Measurements from ENCODE around the gene KCNJ1.

DNA sequence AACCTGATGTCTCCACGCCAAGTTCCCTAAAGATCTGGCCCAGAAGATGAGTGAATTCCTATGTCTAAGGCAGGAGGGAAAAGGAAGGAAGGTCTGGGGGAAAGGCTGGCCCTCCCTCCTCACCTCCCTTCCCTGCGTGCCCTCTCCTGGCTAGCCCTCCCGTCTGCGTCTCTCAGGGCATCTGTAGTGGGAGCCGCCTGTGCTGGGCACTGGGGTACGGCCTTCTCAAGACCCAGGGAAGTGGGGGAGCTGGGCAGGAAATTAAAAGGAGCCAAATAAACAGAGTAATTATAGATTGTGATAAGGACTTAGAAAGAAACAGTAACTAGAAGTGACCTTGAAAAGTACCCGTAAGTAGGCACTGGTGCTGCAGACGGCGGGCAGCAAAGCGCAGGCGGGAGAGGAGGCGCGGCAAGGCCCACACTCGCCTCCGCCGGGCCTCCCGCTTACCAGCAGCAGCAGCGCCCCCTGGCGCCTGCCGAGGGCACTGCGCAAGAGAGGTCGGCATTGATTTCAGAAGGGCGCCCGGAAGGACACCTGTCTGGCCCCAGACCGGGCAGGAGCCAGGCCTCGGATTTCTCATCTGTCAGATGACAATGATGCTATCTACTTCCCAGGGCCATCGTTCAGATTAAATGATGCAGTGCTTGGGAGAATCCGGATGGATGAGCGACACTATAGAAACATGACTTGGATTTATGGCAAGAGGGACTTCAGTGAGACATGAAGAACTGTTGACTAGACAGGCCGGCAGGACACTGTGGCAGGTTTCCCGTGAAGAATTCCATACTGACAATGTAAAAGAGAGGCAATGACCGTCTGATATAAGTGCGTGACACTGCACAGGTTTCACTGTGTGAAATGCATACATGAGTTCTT, 7.3 kb downstream of the KCNJ1 start:
- no peak for TF ChIP-seq SUZ12 (IDR thresholded peaks at IDR 0.05; ENCODE audit: extremely low read depth, insufficient read depth, insufficient read length)
- TF ChIP-seq ZNF274 (IDR thresholded peaks at IDR 0.05; ENCODE audit: low read depth, low read length) = no peak

Measured in NT2/D1 (cell line).